HCT116 (cell line): ENCODE measurements around the gene EGF. TPM values are rescaled to one million over a fixed set of nuclear protein-coding genes. Genes with fewer than 3 reads are reported as not detected.

Source experiments
- ATAC-seq: fragments of 200-7000 bp; cut with Tn5 transposase; 2 replicates; pipeline ENCODE4 v1.9.1; 2020; ENCODE audit warnings: mild to moderate bottlenecking, moderate library complexity
- BruUV-seq: library from RNA; stranded (reverse); fragments of 400-500 nt; replicated peaks from 2 replicates; lab custom pipeline; 2021; lab: Mats Ljungman, UMichigan
- CTCF ChIA-PET: fragments of 300-600 bp; sonication (Branson Sonifier 250); formaldehyde crosslinking; loops from one replicate; lab custom pipeline; 2021; ENCODE audit warnings: antibody characterized with exemption; lab: Charles Lee
- POLR2A ChIA-PET: fragments of 300-600, 350-600 bp; sonication (Branson Sonifier 250); formaldehyde crosslinking; loops from one replicate; lab custom pipeline; 2021; ENCODE audit warnings: antibody characterized with exemption; lab: Charles Lee
- RAD21 ChIA-PET, 2 experiments: fragments of 300-600 bp; sonication (Branson Sonifier 250); formaldehyde crosslinking; loops; one replicate each; lab custom pipeline; 2023; ENCODE audit warnings: low total read pairs in 2 of 2; ENCODE audit not compliant: uncharacterized antibody in 2 of 2, unreplicated experiment in 2 of 2, low non-redundant PET in 1 of 2; lab: Charles Lee
- DNase-seq: peaks from one replicate; pipeline ENCODE4 v3.0.0-alpha.2; 2010; ENCODE audit warnings: low read depth, low spot score
- H2AFZ ChIP-seq: fragments of 200-600 bp; shearing (Covaris generic), sonication (generic); 2 replicates; pipeline ENCODE4 v1.6.1; 2017; ENCODE audit warnings: low read depth, mixed run types, mixed read lengths, antibody characterized with exemption, low read length; ENCODE audit not compliant: poor library complexity, severe bottlenecking
- H3K27ac ChIP-seq: 2 replicates; pipeline ENCODE4 v1.5.1; 2012; ENCODE audit warnings: low read depth, low read length
- H3K27me3 ChIP-seq: fragments of 200-600 bp; sonication (generic); 2 replicates; pipeline ENCODE4 v1.6.1; 2016; ENCODE audit warnings: mixed run types, low read length, mixed read lengths; ENCODE audit not compliant: insufficient read depth
- H3K36me3 ChIP-seq, 2 experiments: fragments of 200-500 bp in 1 of 2; fragments of 200-600 bp in 1 of 2; sonication (Bioruptor generic) in 1 of 2; sonication (generic) in 1 of 2; 2 replicates each; pipeline versions ENCODE4 v1.5.1 to v1.6.1; 2014 to 2016; ENCODE audit warnings: low read length in 2 of 2, inconsistent platforms in 1 of 2, mixed read lengths in 1 of 2, mixed run types in 1 of 2; ENCODE audit not compliant: insufficient read depth in 2 of 2, control insufficient read depth in 1 of 2
- H3K4me1 ChIP-seq, 2 experiments: fragments of 200-600 bp in 1 of 2; sonication (generic) in 1 of 2; 2 replicates each; pipeline versions ENCODE4 v1.5.1 to v1.6.1; 2012 to 2017; ENCODE audit warnings: low read length in 2 of 2, inconsistent platforms in 1 of 2, mild to moderate bottlenecking in 1 of 2, mixed read lengths in 1 of 2, mixed run types in 1 of 2, moderate library complexity in 1 of 2; ENCODE audit not compliant: insufficient read depth in 2 of 2, control insufficient read depth in 1 of 2
- H3K4me2 ChIP-seq: fragments of 200-600 bp; sonication (generic); 2 replicates; pipeline ENCODE4 v1.6.1; 2017; ENCODE audit warnings: mixed run types, low read length, mixed read lengths
- H3K4me3 ChIP-seq, 2 experiments: fragments of 200-600 bp in 1 of 2; sonication (generic) in 1 of 2; replicated peaks in 1 of 2; 2 replicates each; pipeline ENCODE4 v1.5.1; 2011 to 2016; ENCODE audit warnings: low read length in 2 of 2, control low read depth in 1 of 2, low read depth in 1 of 2, mild to moderate bottlenecking in 1 of 2, mixed read lengths in 1 of 2, mixed run types in 1 of 2
- H3K79me2 ChIP-seq: fragments of 200-600 bp; sonication (generic); 2 replicates; pipeline ENCODE4 v1.6.1; 2017; ENCODE audit warnings: mild to moderate bottlenecking, mixed run types, low read length, moderate library complexity, mixed read lengths; ENCODE audit not compliant: insufficient read depth
- H3K9ac ChIP-seq: fragments of 200-600 bp; sonication (generic); 2 replicates; pipeline ENCODE4 v1.6.1; 2016; ENCODE audit warnings: low read length, mixed read lengths
- H3K9me2 ChIP-seq: fragments of 200-600 bp; sonication (generic), shearing (Covaris generic); 2 replicates; pipeline ENCODE4 v1.6.1; 2017; ENCODE audit warnings: mixed run types, mild to moderate bottlenecking, moderate library complexity; ENCODE audit not compliant: insufficient read depth
- H3K9me3 ChIP-seq, 2 experiments: fragments of 200-500 bp in 1 of 2; fragments of 200-600 bp in 1 of 2; sonication (Bioruptor generic) in 1 of 2; sonication (generic) in 1 of 2; 2 replicates each; pipeline ENCODE4 v1.6.1; 2014 to 2017; ENCODE audit warnings: low read length in 2 of 2, mixed read lengths in 2 of 2, inconsistent platforms in 1 of 2, low read depth in 1 of 2, mild to moderate bottlenecking in 1 of 2, mixed run types in 1 of 2, moderate library complexity in 1 of 2; ENCODE audit not compliant: control insufficient read depth in 1 of 2, insufficient read depth in 1 of 2
- H4K20me1 ChIP-seq: fragments of 200-600 bp; sonication (generic), shearing (Covaris generic); 2 replicates; pipeline ENCODE4 v1.6.1; 2017; ENCODE audit warnings: mixed run types, mild to moderate bottlenecking, moderate library complexity; ENCODE audit not compliant: insufficient read depth
- CBX3 ChIP-seq: IDR thresholded peaks from 2 replicates; pipeline ENCODE4 v1.6.1; 2012; ENCODE audit warnings: low read depth
- CTCF ChIP-seq, 3 experiments: fragments of 200-600 bp in 1 of 3; sonication (generic) in 1 of 3; IDR thresholded peaks in 2 of 3; conservative IDR thresholded peaks in 1 of 3; 2 replicates each; pipeline ENCODE4 v1.5.1; 2012 to 2017; ENCODE audit warnings: low read depth in 2 of 3, low read length in 2 of 3, antibody characterized with exemption in 1 of 3, borderline replicate concordance in 1 of 3, control low read depth in 1 of 3, mild to moderate bottlenecking in 1 of 3, mixed read lengths in 1 of 3, mixed run types in 1 of 3, moderate library complexity in 1 of 3; ENCODE audit not compliant: insufficient read depth in 1 of 3
- ELF1 ChIP-seq: IDR thresholded peaks from 2 replicates; pipeline ENCODE4 v1.6.1; 2012; ENCODE audit warnings: low read depth, borderline replicate concordance
- EZH2 ChIP-seq: fragments of 200-600 bp; sonication (generic); IDR thresholded peaks from 2 replicates; pipeline ENCODE4 v1.6.1; 2017; ENCODE audit warnings: antibody characterized with exemption, mixed run types
- FOSL1 ChIP-seq: IDR thresholded peaks from 2 replicates; pipeline ENCODE4 v1.6.1; 2012; ENCODE audit warnings: low read depth
- JUND ChIP-seq: IDR thresholded peaks from 2 replicates; pipeline ENCODE4 v1.6.1; 2012
- MAX ChIP-seq: IDR thresholded peaks from 2 replicates; pipeline ENCODE4 v1.6.1; 2012
- POLR2A ChIP-seq: IDR thresholded peaks from 2 replicates; pipeline ENCODE4 v1.7.0; 2011; ENCODE audit warnings: borderline replicate concordance; ENCODE audit not compliant: insufficient read depth, insufficient read length; ENCODE audit errors: extremely low read depth
- RAD21 ChIP-seq: IDR thresholded peaks from 2 replicates; pipeline ENCODE4 v1.6.1; 2012; ENCODE audit warnings: low read depth, mild to moderate bottlenecking
- REST ChIP-seq: IDR thresholded peaks from 2 replicates; pipeline ENCODE4 v1.6.1; 2012; ENCODE audit warnings: low read depth
- SRF ChIP-seq: IDR thresholded peaks from 2 replicates; pipeline ENCODE4 v1.6.1; 2012; ENCODE audit warnings: low read depth
- TCF7L2 ChIP-seq: IDR thresholded peaks from 2 replicates; pipeline ENCODE4 v1.7.0; 2011; ENCODE audit warnings: borderline replicate concordance, inconsistent platforms; ENCODE audit not compliant: insufficient read depth, insufficient read length; ENCODE audit errors: extremely low read depth
- YY1 ChIP-seq: IDR thresholded peaks from 2 replicates; pipeline ENCODE4 v1.6.1; 2011; ENCODE audit warnings: low read length, low read depth, moderate library complexity, mild to moderate bottlenecking; ENCODE audit not compliant: insufficient replicate concordance; ENCODE audit errors: extremely low read depth
- ZBTB33 ChIP-seq: IDR thresholded peaks from 2 replicates; pipeline ENCODE4 v1.6.1; 2011; ENCODE audit warnings: mild to moderate bottlenecking, low read length, moderate library complexity; ENCODE audit not compliant: insufficient replicate concordance; ENCODE audit errors: extremely low read depth
- ZFX ChIP-seq: fragments of 450-650 bp; IDR thresholded peaks from 2 replicates; pipeline ENCODE4 v1.6.1; 2017
- intact Hi-C: fragments of 100-400 bp; cut with micrococcal nuclease; formaldehyde crosslinking; loops from 2 replicates; pipeline ENCODE4 v1.10.0; 2022
- total RNA-seq: library from RNA; stranded (reverse); gene quantifications from one replicate; pipeline ENCODE4 v1.2.1, GENCODE V29; 2021; ENCODE audit not compliant: unreplicated experiment
- TF ChIP-seq, protein P1 (sequence below): IDR thresholded peaks from 2 replicates; pipeline ENCODE4 v1.6.1; 2012

The EGF gene
- total RNA-seq, 1 experiment from 2014 or later, result 0.57 TPM

DNA sequence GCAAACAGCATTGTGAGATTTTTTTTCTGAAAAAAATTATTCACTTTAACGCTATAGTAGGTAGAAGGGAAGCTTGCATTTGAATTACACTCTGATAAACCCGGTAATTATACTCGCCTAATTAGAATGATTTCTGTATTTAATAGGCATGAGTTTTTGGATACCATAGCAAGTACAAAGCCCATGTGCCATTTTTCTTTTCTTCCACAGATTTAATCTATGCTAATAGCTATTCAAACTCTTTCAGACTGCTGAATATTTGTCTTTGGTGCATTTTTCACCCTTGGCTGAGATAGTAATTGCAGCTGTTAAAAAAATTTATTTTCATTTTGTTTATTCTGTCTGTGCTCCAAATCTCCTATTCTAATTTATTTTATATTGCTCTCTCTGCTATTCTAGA, 113.0 kb downstream of the EGF start (continued):
- TF ChIP-seq ZBTB33 (no peak), EZH2 (no peak), POLR2A (no peak), YY1 (no peak), RAD21 (no peak)

GRCh38 chr4:110032603-110033002, 119.9 kb downstream of the EGF start:
- Histone ChIP-seq H3K27me3 (no peaks in the 10 kb centered on the region), H2AFZ (no peak overlapping the region), H3K9me2 (no peaks in the 10 kb centered on the region), H3K79me2 (no peaks in the 10 kb centered on the region), H3K9ac (no peak overlapping the region), H3K9me3 (no peaks in the 10 kb centered on the region), H3K4me3 (no peak overlapping the region), H4K20me1 (no peaks in the 10 kb centered on the region), H3K4me1 (no peaks in the 10 kb centered on the region), H3K36me3 (no peaks in the 10 kb centered on the region), H3K27ac (no peak overlapping the region), H3K4me2 (no peak overlapping the region)
- no peak for DNase-seq
- CTCF ChIA-PET, result interaction anchor here (1.0 kb wide), 1 partner anchor 17 kb away, joined by 3 read pairs; no protein-coding TSS in a partner anchor
- TF ChIP-seq REST (no peak), TCF7L2 (no peak), RAD21 (no peak), FOSL1 (no peak), CBX3 (no peak), JUND (no peak), POLR2A (no peak), CTCF (IDR thresholded peaks at IDR 0.05 in 2 of 3, conservative IDR thresholded peaks at IDR 0.05 in 1 of 3; ENCODE audit: borderline replicate concordance in 1 of 3, insufficient read depth in 1 of 3, low read depth in 2 of 3, low read length in 2 of 3) (no peak), ZFX (no peak), MAX (no peak), SRF (no peak), ELF1 (no peak)
- TF ChIP-seq, protein P1, sequence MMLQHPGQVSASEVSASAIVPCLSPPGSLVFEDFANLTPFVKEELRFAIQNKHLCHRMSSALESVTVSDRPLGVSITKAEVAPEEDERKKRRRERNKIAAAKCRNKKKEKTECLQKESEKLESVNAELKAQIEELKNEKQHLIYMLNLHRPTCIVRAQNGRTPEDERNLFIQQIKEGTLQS, result no peak
- intact Hi-C loops, result no loop called here
- POLR2A ChIA-PET, result no interaction called here
- ATAC-seq, result no peak
- RAD21 ChIA-PET, result no interaction called here
- no TSS peak for BruUV-seq
